Measurements from ENCODE around the gene TMEM183A.

The TMEM183A gene

GRCh38 chr1:203048555-203049051 is 41.4 kb downstream of the TMEM183A start:
- no peak for DNase-seq

DNA sequence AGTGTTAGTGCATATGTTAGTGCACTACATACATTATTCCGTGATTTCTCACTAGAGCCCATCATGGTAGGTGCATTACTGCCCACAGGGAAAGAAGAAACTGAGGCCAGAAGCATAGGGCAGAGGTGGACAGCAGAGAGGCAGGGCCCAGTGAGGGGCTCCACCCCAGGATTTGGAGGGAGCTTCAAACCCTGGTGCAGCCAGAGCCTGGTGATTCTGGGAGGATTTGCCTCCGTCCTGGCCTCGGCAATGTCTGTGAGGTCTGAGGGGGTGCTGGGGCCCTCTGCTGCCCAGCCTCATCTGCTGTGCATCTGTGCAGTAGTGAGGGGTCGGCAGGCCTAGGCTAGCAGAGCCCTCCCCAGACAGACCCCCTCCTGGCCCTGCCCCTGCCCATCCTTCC is 41.9 kb downstream of the TMEM183A start:
- DNase-seq: no peak

DNA sequence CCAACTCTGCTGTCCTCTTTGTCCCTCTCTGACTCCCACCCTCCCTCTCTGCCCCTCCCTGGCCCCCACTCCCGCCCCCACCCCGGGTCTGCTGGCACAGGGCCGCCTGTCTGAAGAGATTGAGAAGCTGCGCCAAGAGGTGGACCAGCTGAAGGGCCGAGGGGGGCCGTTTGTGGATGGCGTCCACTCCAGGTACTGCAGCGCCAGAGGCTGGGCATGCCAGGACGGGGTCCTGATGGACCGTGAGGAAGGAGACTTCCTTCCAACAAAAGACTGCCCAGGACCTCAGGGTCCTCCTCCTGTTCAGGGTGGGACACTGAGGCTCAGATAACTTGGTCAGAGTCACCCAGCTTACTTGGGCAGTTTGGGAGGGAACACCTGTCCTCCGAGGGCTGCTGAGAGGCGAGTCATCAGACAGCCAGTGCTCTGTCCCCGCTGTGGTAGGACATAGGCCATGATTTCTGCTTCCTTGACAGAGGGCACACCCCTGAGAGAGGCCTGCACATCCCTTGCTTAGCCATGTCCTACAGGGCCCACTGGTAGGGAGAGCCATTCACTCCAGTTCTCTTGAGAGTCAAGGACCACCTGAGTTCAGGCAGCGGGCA is 42.5 kb downstream of the TMEM183A start:
- no peak for DNase-seq

GRCh38 chr1:203050826-203051225 is 43.7 kb downstream of the TMEM183A start:
- no peak for DNase-seq

DNA sequence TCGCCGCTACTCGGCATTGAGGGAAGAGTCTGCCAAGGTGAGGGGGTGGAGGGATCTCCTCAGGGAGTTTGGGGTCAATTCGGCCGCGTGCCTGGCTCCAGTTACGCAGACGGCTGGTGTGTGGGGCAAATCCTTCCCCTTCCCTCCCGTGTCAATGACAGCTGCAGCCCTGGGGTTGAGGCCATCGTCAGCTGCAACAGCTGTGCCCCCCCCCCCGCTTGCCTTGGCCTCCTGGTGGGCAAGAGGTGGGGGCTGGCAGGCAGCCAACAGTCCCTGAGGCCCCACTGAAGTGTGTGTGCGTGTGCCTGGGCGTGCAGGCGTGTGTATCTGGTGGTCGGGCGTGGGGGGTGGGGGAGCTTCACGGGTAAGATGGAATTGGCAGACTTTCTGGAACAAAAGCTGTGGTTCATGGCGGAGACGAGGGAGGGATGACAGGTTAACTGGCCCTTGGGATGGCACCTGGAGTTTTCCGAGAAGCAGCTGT is 44.7 kb downstream of the TMEM183A start:
- DNase-seq: no peak

DNA sequence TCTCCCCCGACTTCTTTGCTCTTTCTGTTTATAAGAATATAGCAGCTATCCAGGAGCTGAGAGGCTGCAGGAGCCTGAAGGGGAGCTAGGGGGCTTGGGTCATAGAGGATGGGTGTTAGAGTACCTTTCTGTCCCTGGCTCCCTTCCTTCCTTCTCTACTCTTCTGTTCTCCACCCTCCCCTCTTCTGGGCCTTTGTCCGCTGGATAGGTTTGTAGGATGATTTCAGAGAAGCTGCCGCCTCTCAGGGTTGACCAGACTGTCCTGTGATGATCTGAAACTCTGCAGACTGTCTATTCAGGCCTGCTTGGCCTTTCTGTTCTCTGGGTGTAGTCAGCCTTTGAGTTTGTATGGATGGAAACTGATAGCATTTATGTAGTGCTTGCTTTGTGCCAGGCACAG is 45.4 kb downstream of the TMEM183A start:
- DNase-seq: no peak

- DNase-seq: no peak
Observed at GRCh38 chr1:203054184-203054583, 47.0 kb downstream of the TMEM183A start.

DNA sequence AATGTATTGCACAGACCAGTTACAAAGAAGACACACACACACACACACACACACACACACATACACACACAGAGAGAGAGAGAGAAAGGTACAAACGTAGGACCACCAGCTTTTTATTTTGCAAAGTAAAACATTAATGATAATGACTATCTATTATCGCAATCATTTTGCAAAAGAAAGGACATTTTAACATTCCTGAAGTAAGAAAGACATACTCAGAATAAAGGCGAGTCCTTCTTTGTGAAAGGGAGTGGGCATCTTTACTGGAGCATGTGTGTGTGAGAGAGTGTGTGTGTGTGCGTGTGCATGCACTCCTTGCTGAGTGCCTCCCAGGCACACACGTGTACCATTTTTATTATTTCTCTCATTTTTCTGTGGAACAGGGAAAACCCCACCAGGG is 47.5 kb downstream of the TMEM183A start:
- DNase-seq: no peak

GRCh38 chr1:203055161-203055799 is 48.1 kb downstream of the TMEM183A start:
- no peak for DNase-seq

DNA sequence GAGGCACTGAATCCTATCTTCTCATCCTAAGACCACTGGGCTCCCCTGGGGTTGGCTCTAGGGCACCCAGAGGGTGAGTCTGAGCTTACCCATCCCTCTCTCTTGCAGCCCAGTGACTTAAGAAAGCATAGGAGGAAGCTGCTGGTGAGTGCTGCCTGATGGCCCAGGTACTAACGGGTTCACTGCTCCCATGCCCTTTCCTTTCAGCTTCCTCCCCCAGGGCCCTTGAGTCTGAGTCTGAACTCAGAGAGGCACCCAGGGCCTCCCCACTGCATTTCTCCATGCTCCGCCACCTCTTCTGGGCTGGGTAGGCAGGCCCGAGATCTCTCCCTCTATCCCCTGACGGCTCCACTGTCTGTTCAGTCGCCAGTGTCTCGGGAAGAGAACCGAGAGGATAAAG is 48.8 kb downstream of the TMEM183A start:
- no peak for DNase-seq

- DNase-seq: no peak
Observed at GRCh38 chr1:203056516-203056915, 49.3 kb downstream of the TMEM183A start.

- peak; percentile 27 for DNase-seq
Observed at GRCh38 chr1:203057911-203058675, 50.9 kb downstream of the TMEM183A start.

DNA sequence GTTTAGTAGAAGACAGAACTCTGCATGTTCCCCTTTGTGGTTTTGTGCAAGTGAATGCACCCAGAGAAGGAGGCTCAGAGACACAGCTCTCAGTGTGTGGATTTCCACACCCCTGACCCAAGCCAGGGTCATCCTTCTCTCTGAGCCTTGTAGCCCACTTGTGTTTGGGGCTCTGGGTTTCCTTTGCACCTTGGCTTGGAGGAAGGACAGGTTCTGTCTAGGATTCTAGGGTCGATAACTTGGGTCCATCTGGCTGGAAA is 51.4 kb downstream of the TMEM183A start:
- DNase-seq: no peak

DNA sequence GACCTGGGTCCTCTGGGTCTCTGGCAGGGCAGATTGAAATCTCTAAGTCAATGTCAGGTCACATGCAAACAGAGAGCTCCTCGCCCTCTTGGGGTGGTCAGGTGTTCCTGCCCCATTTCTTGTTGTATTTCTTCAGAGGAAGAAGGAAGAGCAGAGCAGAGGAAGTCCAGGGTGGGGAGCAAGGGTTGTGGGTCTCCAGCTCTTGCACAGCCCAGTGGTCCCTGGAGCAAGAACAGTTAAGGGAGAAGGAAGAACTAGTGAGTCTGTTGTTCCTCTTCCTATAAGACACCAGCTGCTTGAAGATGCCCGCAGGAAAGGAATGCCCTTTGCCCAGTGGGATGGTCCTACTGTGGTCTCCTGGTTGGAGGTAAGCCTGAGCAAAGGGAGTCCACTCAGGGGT is 52.3 kb downstream of the TMEM183A start:
- no peak for DNase-seq

GRCh38 chr1:203060115-203060514 is 52.9 kb downstream of the TMEM183A start:
- DNase-seq: no peak

DNA sequence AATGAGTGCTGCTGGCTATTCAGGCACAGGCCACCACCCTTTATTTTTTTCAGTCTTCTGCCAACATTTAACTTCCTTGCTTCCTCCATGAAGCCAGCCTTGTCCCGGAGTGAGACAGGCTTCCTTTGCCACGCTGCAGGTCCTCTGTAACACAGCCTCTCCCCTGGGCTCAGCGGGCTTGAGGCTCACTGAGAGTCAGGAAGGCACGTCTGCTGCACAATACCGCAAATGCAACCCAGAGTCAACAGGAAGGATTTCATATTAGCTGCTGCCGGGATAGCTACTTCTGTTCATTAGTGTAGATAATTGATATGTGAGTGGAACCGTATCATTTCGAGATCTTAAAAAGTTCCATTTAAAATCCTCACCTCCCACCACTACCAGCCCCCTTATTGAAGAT is 56.1 kb downstream of the TMEM183A start:
- no peak for DNase-seq

- DNase-seq: no peak
Observed at GRCh38 chr1:203065191-203065590, 58.0 kb downstream of the TMEM183A start.

- no peak for DNase-seq
Observed at GRCh38 chr1:203065986-203066385, 58.8 kb downstream of the TMEM183A start.

DNA sequence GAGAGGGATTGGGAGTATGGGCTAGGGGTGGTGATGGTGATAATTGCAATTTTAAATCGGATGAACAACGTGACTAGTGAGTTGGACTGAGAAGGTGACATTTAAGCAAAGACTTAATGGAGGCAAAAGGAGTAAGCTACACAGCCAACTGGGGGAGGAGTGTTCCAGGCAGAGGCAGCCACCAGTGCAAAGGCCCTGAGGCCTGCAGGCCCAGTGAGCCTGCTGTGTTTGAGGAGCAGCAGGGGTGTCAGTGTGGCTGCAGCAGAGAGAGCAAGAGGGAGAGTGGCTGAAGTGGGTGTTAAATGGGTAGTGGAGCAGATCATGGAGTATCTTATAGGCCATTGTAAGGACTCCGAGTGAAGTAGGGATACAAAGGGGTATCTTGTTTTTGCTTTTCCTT is 59.8 kb downstream of the TMEM183A start:
- no peak for DNase-seq

DNA sequence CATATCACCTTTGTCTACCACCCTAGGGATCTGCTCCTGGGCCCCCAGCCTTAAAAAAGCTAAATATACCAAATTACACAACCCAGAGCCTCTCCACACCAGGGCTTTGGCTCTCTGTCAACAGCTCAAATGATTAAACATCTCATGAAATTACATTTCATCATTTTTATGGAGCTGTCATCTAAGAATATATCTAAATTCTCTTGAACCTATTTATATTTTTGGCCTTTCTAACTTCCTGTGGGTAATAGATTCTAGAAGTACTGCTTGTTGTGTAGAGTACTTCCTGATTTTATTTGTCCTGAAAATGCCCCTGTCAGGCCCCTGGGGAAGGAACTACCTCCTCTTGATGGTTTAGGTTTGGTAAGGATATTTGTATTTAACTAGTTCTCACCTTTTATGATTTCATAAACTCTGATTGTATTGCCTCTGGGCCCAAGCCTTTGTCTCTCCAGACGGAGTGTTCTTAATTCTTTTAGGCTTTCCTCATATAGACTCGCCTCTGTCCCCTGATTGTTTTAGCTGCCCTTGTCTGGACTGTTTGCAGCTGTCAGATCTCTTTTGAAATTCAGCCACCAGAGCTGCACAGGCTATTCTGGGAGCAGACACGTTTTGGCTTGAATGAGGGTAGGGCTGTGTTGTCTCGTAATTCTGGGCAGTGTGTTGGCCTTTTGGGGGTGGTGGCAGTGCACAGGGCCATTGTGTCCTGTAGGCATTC is 62.0 kb downstream of the TMEM183A start:
- no peak for DNase-seq

GRCh38 chr1:203072002-203072602 is 64.9 kb downstream of the TMEM183A start:
- DNase-seq: no peak

GRCh38 chr1:203072911-203073310 is 65.7 kb downstream of the TMEM183A start:
- DNase-seq: no peak

DNA sequence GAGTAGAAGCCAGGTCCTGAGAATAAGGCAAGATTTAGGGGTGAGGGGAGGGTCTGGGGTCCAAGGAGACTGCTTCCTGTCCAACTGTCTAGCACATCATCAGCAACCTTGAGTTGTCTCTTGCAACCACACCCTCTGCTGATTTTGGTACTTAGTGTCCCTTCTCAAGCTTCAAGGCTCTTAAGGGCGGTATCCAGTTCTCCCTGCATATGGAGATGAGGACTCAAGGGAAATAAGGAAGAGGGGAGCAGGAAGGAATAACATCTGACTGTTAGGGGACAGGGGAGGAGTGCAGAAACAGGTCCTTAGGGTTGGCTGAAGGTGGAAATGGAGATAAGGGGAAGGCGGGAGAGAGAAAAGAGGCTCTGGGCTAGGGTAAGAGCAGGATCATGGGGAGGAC is 66.3 kb downstream of the TMEM183A start:
- DNase-seq: no peak
